ENCODE measurements around the gene GNA15.

DNA sequence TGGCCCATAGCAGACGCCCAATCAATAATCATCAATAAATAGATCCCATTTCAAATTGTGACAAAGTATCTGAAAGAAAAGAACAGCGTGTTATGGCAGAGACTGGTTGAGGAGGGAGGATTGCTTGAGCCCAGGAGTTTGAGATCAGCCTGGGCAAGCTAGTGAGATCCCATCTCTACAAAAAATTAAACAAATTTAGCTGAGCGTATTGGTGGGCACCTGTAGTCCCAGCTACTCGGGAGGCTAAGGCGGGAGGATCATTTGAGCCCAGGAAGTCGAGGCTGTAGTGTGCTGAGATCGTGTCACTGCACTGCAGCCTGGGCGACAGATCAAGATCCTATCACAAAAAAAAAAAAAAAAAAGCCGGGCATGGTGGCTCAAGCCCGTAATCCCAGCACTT lies 48.1 kb upstream of the GNA15 start:
- TF ChIP-seq POLR2A (IDR thresholded peaks at IDR 0.05): no peak
- TF ChIP-seq, protein P1, sequence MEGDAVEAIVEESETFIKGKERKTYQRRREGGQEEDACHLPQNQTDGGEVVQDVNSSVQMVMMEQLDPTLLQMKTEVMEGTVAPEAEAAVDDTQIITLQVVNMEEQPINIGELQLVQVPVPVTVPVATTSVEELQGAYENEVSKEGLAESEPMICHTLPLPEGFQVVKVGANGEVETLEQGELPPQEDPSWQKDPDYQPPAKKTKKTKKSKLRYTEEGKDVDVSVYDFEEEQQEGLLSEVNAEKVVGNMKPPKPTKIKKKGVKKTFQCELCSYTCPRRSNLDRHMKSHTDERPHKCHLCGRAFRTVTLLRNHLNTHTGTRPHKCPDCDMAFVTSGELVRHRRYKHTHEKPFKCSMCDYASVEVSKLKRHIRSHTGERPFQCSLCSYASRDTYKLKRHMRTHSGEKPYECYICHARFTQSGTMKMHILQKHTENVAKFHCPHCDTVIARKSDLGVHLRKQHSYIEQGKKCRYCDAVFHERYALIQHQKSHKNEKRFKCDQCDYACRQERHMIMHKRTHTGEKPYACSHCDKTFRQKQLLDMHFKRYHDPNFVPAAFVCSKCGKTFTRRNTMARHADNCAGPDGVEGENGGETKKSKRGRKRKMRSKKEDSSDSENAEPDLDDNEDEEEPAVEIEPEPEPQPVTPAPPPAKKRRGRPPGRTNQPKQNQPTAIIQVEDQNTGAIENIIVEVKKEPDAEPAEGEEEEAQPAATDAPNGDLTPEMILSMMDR (IDR thresholded peaks at IDR 0.05): no peak

Measured in Peyer's patch (tissue), 4 donors.